Cardiac septum (tissue), 1 donor: ENCODE data around the gene SIGMAR1. TPM values are rescaled to one million over a fixed set of nuclear protein-coding genes. Genes with fewer than 3 reads are reported as not detected.

Source experiments
- DNase-seq: peaks from one replicate; pipeline ENCODE4 v3.0.0-alpha.2; 2020; ENCODE audit warnings: low spot score
- intact Hi-C: fragments of 100-400 bp; cut with DNase I; formaldehyde crosslinking; loops from one replicate; pipeline ENCODE4 v1.14.0; 2022
- long read RNA-seq: library from polyadenylated mRNA; unstranded; transcript quantifications from one replicate; pipeline ENCODE4 v2.0.0, GENCODE V29; 2021
- total RNA-seq: library from RNA; stranded (reverse); fragmentation: NEBNext Ultra II Directional; extraction: Animal tissue kit (Norgen Biotek cat#: 25700); gene quantifications from one replicate; pipeline ENCODE4 v1.2.1, GENCODE V29; 2021
- donor health status: DM: no; HTN: no; CAD: no.

Gene SIGMAR1
- 25.8 TPM for total RNA-seq
- long read RNA-seq, transcript SIGMAR1-201 (4 exons, 1,656 nt) = major isoform, 55 of 73 reads
- long read RNA-seq, partial matches to known transcripts = 1 of 73 reads
- long read RNA-seq, other reads (novel, unspliced or antisense) = 15 of 73 reads

GRCh38 chr9:34637356-34638137, at the start of gene SIGMAR1:
Gene SIGMAR1, minus strand, starts transcription at chr9:34637787. Its CDS starts 90 bp downstream, at chr9:34637697.
- intact Hi-C loops = no loop called here
- DNase-seq = peak; percentile 97

DNA sequence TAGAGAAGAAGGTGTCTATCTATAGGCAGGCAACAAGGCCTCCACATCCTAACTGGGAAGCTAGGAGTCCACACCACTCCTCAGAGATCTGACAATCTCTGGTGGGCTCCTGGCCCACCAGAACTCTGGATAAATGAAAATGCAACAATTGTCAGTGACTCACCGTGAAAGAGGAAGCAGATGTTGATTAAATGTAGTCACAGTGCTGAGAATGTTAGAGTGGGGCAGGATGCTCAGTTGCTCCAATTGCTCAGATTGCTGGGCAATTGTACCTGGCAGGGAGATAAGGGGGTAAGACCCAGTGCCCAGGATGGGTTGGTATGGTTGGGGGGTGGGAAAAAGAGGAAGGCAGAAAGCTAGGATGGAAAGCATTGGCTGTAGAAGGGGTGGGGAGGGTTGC, 49.1 kb upstream of the SIGMAR1 start:
- peak; percentile 10 for DNase-seq
- intact Hi-C loops = no loop called here

DNA sequence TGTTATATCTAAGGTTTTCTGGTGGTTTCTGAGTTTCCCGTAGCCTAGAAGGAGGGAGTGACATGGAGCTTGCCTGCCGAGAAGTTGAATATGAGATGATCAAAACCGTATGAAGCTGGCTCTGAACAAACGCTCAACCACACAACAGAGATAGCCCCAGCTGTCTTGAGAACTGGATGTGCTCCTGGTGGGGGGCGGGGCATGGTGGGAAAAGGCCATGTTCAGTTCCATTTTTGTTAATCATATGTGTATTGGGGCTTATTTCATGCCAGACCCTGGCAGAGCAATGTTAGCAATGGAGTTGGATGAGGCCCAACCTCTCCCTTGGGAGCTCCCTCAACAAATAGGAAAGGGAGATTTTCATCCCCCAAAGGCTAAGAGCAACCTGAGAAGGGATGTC, 48.6 kb upstream of the SIGMAR1 start:
- intact Hi-C loops = no loop called here
- DNase-seq = peak; percentile 20

- peak; percentile 15 for DNase-seq
- intact Hi-C loops = no loop called here
These were observed 48.0 kb upstream of the SIGMAR1 start for GRCh38 chr9:34685591-34685990.

GRCh38 chr9:34684816-34685215, 47.2 kb upstream of the SIGMAR1 start:
- DNase-seq = peak; percentile 56
- intact Hi-C loops = no loop called here

- DNase-seq = peak; percentile 54
- intact Hi-C loops = no loop called here
These were observed 46.6 kb upstream of the SIGMAR1 start for GRCh38 chr9:34684145-34684544.

DNA sequence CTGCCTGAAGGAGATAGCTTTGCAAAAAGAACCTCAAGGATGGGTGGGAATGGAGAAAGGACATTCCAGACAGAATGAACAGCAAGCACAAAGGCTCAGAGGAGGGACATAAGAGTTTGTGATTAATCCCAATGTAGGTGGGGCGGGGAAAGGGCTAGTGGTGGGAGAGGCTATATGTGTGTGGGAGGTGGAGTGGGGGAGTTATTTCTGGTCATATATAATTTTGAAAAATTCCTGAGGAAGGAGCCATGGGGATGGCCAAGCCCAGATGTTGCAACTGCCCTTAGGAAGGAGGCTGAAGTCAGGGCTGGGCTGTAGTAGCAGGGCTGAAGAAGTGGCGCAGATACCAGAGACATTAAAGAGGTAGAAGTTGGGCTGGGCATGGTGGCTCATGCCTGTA, 38.3 kb upstream of the SIGMAR1 start:
- intact Hi-C loops = no loop called here
- DNase-seq = no peak

GRCh38 chr9:34675048-34675714, 37.6 kb upstream of the SIGMAR1 start:
- intact Hi-C loops = no loop called here
- DNase-seq = no peak

DNA sequence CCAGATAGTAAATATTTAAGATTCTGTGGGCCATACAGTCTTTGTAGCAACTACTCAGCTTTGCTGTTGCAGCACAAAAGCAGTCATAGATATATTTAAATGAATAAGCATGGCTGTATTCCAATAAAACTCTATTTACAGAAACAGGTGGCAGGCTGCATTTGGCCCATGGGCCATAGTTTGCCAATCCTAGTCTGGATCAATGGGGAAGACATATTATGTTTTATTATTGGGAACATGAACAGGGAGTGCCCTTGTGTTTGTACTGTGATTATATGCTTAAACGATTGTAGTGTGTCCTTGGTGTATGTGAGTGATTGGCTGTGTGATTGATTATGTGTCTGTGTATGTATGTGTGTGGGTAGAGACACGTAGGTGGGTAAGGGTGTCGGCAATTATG, 36.9 kb upstream of the SIGMAR1 start:
- intact Hi-C loops = no loop called here
- no peak for DNase-seq

- DNase-seq = no peak
- intact Hi-C loops = no loop called here
These were observed 33.7 kb upstream of the SIGMAR1 start for GRCh38 chr9:34671307-34671706.

DNA sequence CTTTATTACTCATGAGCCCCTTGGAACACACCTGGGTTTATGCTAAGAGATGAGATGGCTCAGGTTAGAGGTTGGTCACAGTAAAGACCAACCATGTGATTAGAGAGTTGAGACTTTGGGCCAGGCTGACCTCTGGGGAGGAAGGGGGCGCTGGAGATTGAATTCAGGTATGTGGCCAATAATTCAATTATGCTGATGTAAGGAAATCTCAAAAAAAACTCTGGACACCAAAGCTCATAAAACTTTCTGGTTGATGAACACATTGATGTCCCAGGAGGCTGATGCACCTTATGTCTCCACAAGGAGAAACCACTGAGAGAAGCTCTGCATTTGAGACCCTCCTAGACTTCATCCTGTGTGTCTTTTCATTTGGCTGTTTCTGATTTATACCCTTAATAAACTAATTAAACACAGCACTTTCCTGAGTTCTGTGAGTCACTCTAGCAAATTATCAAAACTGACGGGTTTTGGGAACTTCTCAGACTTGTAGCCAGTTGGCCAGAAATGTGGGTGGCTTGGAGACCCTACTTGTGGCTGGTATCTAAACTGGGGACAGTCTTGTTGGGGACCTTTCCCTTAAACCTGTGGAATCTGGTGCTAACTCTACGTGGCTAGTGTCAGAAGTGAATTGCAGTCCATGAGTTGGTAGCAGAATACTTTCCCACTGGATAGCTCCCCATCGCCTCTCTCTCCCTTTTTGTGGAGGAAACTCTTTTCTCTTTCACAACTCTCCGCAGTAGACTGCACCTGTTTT, 32.4 kb upstream of the SIGMAR1 start:
- intact Hi-C loops = loop anchor here (5.0 kb wide), 1 partner anchor 32 kb away; no protein-coding TSS in a partner anchor
- DNase-seq = no peak

DNA sequence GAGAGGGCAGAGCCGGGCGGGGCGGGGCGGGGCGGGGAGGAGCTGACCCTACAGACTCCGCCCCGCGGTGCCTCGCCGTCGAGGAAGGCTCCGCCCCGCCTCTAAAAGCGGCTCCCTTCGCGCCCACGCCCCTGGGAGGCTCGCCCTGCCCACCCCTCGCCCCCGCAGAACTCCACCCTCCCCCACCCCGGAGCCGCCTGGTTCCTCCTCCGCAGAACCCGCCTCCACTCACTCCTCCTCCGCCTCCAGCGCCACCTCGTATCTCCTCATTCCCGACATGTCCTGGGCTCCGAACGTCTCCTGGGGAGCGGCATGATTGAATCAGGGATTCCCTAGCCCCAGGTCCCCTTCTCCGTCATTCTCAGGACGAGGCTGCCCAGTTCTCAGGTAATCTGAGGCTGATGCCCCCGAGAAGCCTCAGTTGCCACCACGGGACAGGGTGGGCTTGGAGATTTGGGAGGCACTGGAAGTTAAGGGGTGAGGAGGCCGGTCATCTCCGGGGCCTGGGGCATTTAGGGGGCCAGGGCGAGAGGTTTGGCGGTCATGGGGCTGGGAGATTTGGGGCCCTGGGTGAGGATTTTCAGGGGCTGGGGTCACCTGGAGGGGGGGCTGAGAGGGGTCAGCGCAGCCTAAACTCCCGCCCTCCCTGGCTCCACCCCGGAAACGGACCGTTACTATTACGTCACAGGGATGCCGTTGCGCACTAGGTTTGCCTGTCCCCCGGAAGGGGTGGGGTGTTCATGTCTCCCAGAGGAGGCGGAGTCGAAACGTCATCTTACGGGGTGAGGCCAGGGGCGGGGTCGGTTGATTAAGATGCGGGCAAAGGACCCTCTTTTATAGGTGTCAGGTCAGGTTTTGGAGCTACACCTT, 28.0 kb upstream of the SIGMAR1 start:
- DNase-seq = peak; percentile 98
- intact Hi-C loops = loop anchor here (5.0 kb wide), 1 partner anchor 37 kb away; no protein-coding TSS in a partner anchor

DNA sequence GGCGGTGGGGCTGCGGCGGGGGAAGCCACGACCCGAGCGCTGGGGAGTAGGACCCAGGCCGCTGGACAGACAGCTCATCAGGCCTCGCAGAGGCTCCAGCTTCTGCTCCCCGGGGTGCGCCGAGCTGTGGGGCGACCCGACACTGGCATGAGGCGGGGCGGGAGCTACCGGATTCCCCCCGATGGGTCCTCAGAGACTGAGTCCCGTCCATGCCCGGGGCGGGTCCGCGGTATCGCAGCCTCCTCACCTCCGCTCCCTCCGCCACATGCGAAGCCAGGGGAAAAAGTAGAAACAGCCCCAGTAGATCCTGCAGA, 27.4 kb upstream of the SIGMAR1 start:
- no peak for DNase-seq
- intact Hi-C loops = loop anchor here (5.0 kb wide), 1 partner anchor 37 kb away; no protein-coding TSS in a partner anchor

DNA sequence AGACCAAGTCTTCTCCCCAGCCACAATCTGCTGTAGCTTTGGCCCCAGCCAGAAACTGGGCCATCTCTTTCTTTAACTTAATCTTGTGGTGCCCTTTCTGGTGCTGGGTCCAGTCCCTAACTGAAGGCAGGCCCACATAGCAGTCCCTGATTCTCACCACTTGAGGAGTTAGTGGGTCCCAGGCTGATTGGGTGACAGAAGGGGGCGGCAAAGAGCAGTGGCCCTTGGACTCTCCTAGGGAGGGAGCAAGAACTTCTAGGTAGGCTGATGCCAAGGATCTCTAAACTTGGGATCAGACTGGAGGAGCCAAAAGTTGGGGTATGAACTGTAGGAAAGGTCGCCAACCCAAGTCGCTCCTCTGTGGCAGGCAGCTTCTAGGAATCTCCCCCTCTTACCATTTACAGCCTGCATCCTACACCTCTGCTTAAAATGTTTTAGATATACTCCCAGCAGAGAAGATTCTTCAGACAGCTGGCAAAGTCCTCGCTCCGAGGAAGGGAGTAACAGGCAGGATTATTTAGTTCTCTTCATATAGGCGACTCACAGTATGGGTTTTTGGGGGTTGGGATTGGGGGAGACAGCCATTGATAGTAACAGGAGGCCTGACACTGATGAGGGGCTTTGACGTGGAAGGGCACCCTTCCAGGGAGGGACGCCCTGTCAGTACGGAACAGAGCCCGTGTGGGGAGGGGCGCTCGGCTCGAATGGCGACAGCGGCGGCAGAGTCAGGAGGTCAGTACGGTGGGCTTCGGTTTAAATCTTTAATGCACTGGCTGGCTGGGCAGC, 26.9 kb upstream of the SIGMAR1 start:
- intact Hi-C loops = loop anchor here (5.0 kb wide), 1 partner anchor 38 kb away; no protein-coding TSS in a partner anchor
- peak; percentile 87 for DNase-seq

DNA sequence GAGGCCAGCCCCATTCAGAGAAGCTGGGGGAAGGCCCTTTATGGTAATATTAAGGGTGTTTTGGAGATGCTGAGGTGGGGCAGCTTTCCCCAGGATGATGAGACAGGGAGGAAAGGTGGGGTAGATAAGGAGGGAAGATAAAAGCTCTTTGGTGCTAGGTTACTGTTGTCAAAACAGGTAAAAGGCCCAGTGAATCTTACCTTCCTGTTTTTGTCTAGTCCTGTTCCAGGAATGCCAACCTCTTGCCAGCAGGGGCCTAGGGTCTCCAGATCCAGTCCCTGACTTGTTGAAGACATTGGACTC, 25.7 kb upstream of the SIGMAR1 start:
- DNase-seq = no peak
- intact Hi-C loops = no loop called here

GRCh38 chr9:34662526-34663302, 25.1 kb upstream of the SIGMAR1 start, which contains the start of gene CCL27:
Gene CCL27, minus strand, starts transcription at chr9:34662657. Its CDS starts 24 bp downstream, at chr9:34662633.
- intact Hi-C loops = no loop called here
- DNase-seq = no peak

- no peak for DNase-seq
These were observed 22.1 kb upstream of the SIGMAR1 start for GRCh38 chr9:34659592-34660253.

More at GRCh38 chr9:34659592-34660253, 22.1 kb upstream of the SIGMAR1 start:
- intact Hi-C loops = no loop called here
